Stimulated activated memory B cell treated with anti-CD40 and anti-IgM and Interleukin-4, amounts not matched to agents 10 μg/mL and 1 μg/mL and 100 μg/mL, for 72 hours (primary cell): ENCODE measurements around the gene PRDM8.
"Not testable (repeated sequence)": the region's sequence is repeated elsewhere in the genome, so short reads cannot be mapped to it uniquely, and the experiment has no call there.

Source experiments
- ATAC-seq: fragments of 150-1000 bp; cut with Tn5 transposase; 2 replicates; pipeline ENCODE4 v1.10.0; 2021
- H3K27ac Mint-ChIP-seq: one replicate; pipeline ENCODE4 v1.8.0; 2022; ENCODE audit warnings: mild to moderate bottlenecking, mixed read lengths
- H3K27me3 Mint-ChIP-seq: one replicate; pipeline ENCODE4 v1.8.0; 2022; ENCODE audit warnings: mixed read lengths
- H3K36me3 Mint-ChIP-seq: one replicate; pipeline ENCODE4 v1.8.0; 2022; ENCODE audit warnings: mixed read lengths
- H3K4me1 Mint-ChIP-seq: one replicate; pipeline ENCODE4 v1.8.0; 2022; ENCODE audit warnings: mixed read lengths
- H3K4me3 Mint-ChIP-seq: one replicate; pipeline ENCODE4 v1.8.0; 2022; ENCODE audit warnings: mild to moderate bottlenecking, moderate library complexity, mixed read lengths
- H3K9me3 Mint-ChIP-seq: one replicate; pipeline ENCODE4 v1.8.0; 2022; ENCODE audit warnings: mixed read lengths

PRDM8 gene

DNA sequence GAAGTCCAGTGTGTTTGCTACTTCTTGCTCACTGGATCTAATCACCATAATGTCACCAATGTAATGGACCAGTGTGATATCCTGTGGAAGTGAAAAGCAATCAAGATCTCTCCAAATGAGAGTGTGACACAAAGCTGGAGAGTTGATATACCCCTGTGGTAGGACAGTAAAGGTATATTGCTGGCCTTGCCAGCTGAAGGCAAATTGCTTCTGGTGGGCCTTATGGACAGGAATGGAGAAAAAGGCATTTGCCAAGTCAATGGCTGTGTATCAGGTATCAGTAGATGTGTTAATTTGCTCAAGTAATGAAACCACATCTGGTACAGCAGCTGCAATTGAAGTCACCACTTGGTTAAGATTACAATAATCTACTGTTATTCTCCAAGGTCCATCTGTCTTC is 19.5 kb upstream of the PRDM8 start:
- Mint-ChIP-seq H3K4me1 (peaks cover 55% of the 10 kb centered on the region), H3K27ac (peak overlapping the region; percentile 30)
- not testable (repeated sequence) for H3K4me3 Mint-ChIP-seq, ATAC-seq, H3K9me3 Mint-ChIP-seq, H3K36me3 Mint-ChIP-seq, H3K27me3 Mint-ChIP-seq

DNA sequence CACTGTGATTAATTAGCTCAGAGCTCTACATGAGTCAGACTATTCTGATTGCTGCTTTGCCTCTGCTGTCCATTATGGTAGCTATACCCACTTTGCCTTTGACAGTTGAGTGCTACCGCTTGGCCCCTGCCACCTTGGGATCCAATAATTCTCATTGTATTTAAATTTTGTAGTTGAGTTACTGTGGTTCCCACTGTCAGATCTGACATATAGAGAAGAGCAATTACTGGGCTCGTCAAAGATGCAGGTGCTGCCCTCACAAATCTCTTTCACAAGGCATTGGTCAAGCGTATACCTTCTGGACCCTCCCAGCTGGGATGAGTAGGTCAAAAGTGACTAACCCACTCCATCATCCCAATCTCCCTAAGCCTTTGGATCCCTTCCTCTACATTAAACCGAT is 18.3 kb upstream of the PRDM8 start:
- Mint-ChIP-seq H3K4me1 (peaks cover 50% of the 10 kb centered on the region), H3K4me3 (no peak overlapping the region), H3K36me3 (peaks cover 6% of the 10 kb centered on the region), H3K27me3 (no peaks in the 10 kb centered on the region), H3K9me3 (peaks cover 4% of the 10 kb centered on the region), H3K27ac (peak overlapping the region; percentile 9)
- no peak for ATAC-seq

DNA sequence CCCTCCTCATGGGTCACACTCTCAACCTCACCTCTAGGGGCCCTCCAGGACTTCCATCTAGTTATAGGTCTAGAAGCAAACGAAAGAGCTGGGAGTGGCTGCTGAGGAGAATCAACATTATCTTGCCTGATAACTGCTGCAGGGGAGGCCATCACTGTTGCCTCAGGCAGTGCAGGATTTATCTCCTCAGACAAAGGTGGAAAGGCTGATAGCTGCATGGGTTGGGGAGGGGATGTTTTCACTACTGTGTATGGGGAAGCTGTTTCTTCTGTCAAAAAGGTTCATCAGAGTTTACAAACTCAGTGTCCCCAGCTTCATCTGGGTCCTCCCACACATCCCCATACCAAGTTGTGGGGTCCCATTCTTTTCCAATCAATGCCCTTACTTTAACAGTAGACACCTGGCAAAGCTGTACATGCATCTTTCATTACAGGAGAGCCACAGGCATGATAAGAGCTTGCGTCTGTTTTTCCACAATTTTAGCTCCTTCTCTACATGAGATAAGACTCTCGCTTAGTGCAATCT is 17.6 kb upstream of the PRDM8 start:
- Mint-ChIP-seq H3K9me3 (peaks cover 4% of the 10 kb centered on the region), H3K4me1 (peaks cover 43% of the 10 kb centered on the region)

DNA sequence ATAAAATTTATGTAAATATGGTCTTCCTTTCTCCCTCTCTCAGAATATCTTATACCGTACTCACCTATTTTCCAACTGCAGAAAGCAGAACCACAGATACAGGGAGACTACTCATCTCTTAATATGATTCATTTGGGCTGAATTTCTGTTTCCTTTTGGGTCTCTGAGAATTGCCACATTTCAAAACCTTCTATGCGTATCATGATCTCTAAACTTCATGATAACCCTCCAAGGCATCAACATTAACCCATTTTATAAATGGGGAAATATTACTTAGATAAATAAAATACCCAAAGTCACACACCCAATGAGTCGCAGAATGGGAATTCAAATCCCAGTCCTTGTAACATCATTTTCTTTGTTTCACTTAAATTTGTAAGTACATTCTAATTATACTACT is 16.6 kb upstream of the PRDM8 start:
- no peak for ATAC-seq
- Mint-ChIP-seq H3K9me3 (peaks cover 4% of the 10 kb centered on the region), H3K36me3 (peaks cover 6% of the 10 kb centered on the region), H3K27ac (peak overlapping the region; percentile 42), H3K27me3 (no peaks in the 10 kb centered on the region), H3K4me1 (peaks cover 41% of the 10 kb centered on the region), H3K4me3 (no peak overlapping the region)

More for the DNA sequence above, 17.6 kb upstream of the PRDM8 start:
- no peaks in the 10 kb centered on the region for H3K27me3 Mint-ChIP-seq
- H3K36me3 Mint-ChIP-seq: peaks cover 6% of the 10 kb centered on the region
- H3K27ac Mint-ChIP-seq: peak overlapping the region; percentile 9
- no peak overlapping the region for H3K4me3 Mint-ChIP-seq
- ATAC-seq: no peak

DNA sequence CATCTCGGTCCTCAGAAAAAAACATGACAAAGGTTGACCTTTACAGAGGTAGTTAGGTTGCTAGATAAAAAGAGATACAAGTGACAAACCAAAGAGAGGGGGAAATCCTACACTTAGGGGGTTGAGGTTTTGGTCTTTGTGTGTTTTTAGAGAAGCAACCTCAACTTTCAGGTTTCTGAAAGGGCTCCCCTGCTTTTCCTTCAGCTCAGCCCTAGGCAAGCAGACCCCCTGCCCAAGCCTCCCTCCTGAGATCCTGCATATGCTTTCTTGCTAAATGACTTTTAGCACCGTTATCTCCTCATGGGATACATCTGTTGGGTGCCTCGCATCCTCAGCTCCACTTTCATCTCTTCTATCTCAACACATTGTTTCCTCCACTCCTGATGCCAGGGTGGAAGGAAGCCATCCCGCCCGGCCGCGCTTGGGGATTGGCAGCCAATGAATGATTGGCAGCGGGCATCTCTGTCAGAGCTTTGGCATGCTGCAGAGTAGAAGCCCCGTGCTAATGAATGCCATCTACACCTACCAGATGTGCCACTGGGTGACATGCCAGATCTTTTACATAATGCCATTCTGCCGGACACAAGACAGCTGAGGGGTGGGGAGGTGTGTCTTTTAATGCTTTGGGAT is 15.0 kb upstream of the PRDM8 start:
- H3K27ac Mint-ChIP-seq: peak overlapping the region; percentile 96
- peak; percentile 70 for ATAC-seq

DNA sequence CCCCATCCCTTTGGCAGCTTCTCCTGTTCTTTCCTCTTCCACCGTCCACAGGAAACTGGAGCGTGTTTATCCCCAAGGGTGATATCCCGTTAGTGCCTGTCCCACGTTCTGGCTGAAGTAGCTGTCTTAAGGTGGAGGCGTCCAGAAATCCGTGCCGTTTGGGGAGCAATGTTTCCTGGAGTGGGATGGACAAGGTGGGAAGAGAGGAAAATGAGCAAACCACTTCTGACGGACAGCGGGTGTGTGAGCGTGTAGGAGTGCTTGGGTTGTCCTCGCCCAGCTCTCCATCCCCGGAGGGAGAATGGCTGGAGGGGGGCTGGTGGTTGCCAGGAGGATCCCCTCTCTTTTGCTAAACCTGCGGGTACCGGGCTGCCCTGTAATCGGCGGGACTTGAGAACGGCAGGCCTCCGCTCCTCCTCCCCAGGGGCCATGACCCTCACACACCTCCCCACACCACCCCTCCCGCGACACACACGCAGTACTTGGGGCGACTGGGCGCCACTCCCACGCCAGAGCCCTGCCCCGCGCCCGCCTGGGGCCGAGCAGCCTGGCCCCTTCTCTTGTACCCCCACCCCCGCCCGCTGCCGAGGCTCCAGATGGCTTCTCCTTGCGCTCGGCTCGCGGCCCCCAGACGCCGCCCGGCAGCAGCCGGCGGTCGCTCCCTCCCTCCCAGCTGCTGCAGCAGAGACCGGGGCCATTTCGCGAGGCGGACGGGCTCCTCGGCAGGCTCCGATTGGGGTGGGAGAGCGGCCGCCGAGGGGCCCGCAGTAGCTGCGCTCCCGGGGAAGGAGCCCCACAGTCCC is 13.9 kb upstream of the PRDM8 start:
- H3K27ac Mint-ChIP-seq: peak overlapping the region; percentile 96
- peaks cover 6% of the 10 kb centered on the region for H3K36me3 Mint-ChIP-seq
- peak overlapping the region; percentile 98 for H3K4me3 Mint-ChIP-seq
- H3K4me1 Mint-ChIP-seq: peaks cover 50% of the 10 kb centered on the region
- peaks cover 4% of the 10 kb centered on the region for H3K9me3 Mint-ChIP-seq
- no peaks in the 10 kb centered on the region for H3K27me3 Mint-ChIP-seq
- peak; percentile 65 for ATAC-seq

More for the DNA sequence above, 15.0 kb upstream of the PRDM8 start:
- peaks cover 4% of the 10 kb centered on the region for H3K9me3 Mint-ChIP-seq
- no peaks in the 10 kb centered on the region for H3K27me3 Mint-ChIP-seq
- peaks cover 43% of the 10 kb centered on the region for H3K4me1 Mint-ChIP-seq
- peak overlapping the region; percentile 70 for H3K4me3 Mint-ChIP-seq
- H3K36me3 Mint-ChIP-seq: peaks cover 6% of the 10 kb centered on the region

DNA sequence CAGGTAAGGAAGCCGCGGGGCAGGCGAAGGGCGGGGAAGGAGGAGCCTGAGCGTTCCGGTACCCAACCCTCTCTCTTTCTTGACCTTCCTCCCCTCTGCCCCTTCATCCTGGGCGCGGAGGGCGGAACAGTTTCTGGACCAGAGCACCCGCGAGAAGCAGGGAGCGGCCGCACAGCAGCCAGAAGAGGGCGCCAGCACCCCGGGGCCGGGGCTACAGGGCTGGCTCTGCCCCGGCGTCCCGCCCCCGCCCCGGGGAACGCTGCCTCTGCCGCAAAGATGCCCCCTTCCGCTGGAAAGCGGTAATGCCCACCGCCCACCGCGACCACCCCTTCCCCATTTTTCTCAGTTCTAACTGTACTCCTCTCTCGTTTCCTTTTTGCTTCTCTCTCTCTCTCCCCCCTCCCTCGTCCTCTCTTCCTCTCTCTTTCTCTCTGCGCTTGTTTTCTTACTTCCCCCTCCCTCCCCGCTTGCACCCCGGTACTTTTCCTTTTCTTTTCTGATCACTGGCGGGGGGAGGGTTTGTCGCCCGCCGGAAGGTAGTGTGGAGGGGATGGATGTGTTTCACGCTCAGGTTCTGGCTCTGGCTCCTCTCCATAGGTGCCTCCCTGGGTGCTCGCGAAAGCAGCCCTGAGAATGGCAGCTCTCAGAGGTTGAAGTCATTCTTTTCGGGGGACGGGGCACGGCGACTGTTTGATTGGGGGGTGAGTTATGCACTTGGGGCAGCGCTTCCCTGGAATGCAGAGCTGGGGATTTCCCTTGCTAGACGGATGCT is 13.1 kb upstream of the PRDM8 start:
- peak; percentile 95 for ATAC-seq
- Mint-ChIP-seq H3K4me3 (peak overlapping the region; percentile 98), H3K27me3 (no peaks in the 10 kb centered on the region), H3K4me1 (peaks cover 50% of the 10 kb centered on the region), H3K27ac (peak overlapping the region; percentile 96), H3K9me3 (peaks cover 3% of the 10 kb centered on the region), H3K36me3 (peaks cover 4% of the 10 kb centered on the region)

DNA sequence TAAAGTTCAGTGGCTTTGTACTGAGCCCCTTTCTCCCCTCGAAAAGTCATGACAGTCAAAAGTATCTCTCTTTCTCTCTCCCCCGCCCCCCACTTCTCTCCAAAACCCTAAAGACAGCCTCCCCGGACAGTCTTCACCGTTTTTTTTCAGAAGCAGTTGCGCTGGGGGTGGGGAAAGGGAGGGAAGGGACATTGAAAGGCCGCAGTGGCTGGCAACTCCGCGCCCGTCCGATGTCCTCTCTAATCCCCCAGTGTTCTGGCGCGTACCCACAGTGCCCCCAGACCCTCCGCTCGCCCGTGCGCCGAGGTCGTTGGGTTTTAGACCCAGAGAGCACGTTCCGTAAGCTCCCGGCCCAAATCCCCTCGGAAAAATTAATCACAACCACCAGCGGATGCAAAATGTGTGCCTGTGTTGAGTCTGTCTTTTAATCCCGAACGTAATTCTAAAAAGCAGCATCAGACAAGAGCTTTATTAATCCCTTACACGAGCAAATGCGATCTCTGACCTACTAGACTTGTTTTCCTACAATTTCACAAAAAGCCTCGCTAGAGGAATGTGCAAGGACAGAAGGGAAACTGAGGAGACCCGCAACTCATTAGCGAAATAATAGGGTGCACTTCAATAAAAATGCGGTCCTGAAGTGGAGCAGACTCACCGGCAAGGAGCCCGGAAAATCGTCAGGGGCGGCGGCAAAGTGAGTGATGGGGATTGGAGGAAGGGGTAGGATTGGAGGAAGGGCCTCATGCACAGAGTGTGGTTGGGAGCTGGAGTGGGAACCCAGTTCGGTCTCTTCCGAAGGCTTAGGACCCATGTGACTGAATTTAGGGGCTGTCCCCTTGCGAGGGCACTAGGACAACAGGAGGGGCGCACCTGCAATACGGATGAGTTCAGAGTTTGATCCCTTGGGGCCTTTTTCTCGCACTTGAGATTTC is 12.2 kb upstream of the PRDM8 start:
- H3K4me1 Mint-ChIP-seq: peaks cover 50% of the 10 kb centered on the region
- no peaks in the 10 kb centered on the region for H3K9me3 Mint-ChIP-seq
- H3K27me3 Mint-ChIP-seq: no peaks in the 10 kb centered on the region
- no peak for ATAC-seq
- H3K36me3 Mint-ChIP-seq: no peaks in the 10 kb centered on the region
- H3K4me3 Mint-ChIP-seq: peak overlapping the region; percentile 98
- H3K27ac Mint-ChIP-seq: peak overlapping the region; percentile 96

DNA sequence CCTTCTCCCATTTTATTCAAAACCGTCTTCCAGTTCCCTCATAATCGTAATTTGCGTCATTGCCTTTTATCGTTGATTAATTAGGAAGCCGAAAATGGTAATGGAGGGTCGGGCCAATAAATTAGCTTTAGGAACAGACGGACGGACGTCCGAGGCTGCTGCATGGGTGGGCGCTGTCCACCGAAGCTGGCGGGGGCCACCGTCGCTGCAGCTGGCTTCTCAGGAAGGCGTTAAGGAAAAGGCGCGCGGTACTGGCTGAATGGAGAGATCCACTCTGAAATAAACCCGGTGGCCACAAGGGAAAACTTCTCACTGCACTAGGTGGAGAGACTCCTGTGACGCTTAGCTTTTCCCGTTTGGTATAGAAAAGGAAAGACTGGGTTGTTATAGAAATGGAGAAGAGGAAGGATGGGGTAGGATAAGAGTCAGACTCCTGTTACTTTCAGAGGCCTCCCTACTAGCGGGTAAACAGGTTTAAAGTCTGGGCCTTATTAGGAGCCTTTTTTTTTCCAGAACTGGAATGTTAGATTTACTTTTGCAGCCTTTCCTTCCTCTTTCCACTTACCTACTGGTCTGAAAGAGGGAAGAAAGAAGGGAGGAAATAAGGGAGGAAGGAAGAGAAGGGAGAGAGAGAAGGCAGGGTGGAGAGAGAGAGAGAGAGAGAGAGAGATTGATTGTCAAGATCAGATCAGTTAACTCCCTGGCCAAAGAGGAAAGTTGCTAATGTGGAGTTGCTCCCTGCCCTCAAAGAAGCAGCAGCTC is 11.3 kb upstream of the PRDM8 start:
- Mint-ChIP-seq H3K27me3 (no peaks in the 10 kb centered on the region), H3K9me3 (no peaks in the 10 kb centered on the region), H3K27ac (peak overlapping the region; percentile 96), H3K36me3 (no peaks in the 10 kb centered on the region), H3K4me3 (peak overlapping the region; percentile 98), H3K4me1 (peaks cover 43% of the 10 kb centered on the region)
- ATAC-seq: no peak

DNA sequence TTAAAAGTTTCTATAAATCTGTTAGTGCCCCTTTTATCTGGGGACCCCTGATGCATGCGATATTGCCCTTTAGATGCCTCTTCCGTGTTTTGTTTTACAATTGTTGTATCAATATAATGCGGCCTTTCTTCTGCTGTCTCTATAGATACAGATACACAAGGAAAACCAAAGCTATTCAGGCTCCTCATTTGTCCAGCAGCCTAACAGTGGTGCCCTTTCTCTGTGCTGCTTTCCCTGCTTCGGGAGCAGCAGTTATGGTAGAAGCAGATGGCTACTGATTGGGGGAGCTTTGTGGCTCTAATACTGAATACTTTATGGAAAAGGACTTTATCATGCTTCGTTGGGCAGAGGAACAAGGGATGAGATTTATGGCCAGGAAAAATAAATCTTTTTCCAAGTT is 10.6 kb upstream of the PRDM8 start:
- no peak for ATAC-seq
- peaks cover 42% of the 10 kb centered on the region for H3K4me1 Mint-ChIP-seq
- H3K27me3 Mint-ChIP-seq: no peaks in the 10 kb centered on the region
- no peak overlapping the region for H3K4me3 Mint-ChIP-seq
- H3K27ac Mint-ChIP-seq: peak overlapping the region; percentile 96
- H3K36me3 Mint-ChIP-seq: peaks cover 1% of the 10 kb centered on the region
- H3K9me3 Mint-ChIP-seq: no peaks in the 10 kb centered on the region

DNA sequence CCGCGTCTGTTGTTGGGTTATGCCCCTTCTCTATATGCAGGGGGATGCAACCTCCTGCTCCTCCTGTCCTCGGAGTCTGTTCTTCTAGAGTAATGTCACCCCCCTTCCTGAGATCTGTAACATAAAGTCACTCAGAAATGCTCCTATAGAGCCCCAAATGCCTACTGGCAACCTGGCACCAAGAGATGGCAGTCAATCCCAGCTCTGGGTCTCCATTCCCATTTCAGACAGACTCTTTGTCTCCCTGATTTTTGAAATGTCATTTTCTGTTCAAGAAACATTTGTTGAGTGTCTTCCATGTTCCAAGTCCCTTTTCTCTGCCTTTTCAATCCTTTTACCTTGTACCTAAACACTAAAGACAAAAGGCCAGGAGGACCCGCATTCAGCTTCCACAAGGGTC is 9.6 kb upstream of the PRDM8 start:
- Mint-ChIP-seq H3K27ac (no peak overlapping the region), H3K4me3 (no peak overlapping the region), H3K9me3 (no peaks in the 10 kb centered on the region), H3K27me3 (no peaks in the 10 kb centered on the region), H3K4me1 (peaks cover 32% of the 10 kb centered on the region), H3K36me3 (peaks cover 9% of the 10 kb centered on the region)
- ATAC-seq: no peak

DNA sequence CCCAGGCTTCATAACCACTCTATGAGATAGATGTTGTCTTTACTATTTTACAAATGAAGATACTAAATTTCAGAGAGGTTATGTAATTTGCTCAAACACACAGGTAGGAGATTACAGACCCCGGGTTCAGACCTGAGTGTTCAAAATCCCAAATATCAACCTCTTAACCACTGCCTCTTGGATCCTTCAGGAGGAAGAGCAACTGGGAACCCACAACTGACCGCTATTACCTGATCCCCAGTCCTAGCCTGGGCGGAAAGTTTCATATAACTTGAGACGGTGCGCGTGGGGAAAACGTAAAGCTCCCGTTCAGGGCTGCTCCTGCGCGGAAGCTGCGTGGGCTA is 8.9 kb upstream of the PRDM8 start:
- Mint-ChIP-seq H3K9me3 (no peaks in the 10 kb centered on the region), H3K36me3 (peaks cover 13% of the 10 kb centered on the region), H3K27ac (no peak overlapping the region), H3K4me1 (peaks cover 27% of the 10 kb centered on the region), H3K27me3 (no peaks in the 10 kb centered on the region), H3K4me3 (no peak overlapping the region)
- no peak for ATAC-seq

DNA sequence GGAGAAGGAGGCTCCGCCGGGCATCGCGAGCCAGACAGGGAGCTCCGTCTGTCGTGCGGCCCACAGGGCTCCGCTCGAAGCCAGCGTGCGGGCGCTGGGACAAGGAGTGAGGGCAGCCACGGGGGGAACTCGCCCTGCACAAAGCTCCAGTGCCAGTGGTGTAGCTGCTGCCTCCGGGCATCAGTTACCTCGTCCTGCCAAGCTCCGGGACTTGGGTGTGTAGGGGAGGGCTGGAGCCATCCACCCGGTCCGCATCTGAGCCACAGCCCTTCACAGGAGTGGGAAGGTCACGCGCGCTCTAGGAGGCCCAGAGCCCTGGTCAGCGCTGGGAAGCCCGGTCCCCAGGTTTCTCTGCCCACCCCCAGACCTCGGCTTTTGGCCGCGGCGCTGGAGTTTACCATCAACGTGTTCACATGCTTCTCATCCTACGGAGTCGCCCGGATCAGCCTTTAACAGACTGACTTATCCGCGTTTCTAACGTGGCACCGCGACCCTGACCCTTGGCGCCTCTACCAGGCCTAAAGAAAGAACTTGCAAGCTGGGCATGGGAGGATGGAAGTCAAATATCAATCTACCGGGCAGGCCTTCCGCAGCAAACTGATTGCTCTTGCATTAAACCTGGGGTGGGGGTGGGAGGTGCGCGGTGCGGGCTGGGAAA is 8.4 kb upstream of the PRDM8 start:
- no peak for ATAC-seq
- H3K27me3 Mint-ChIP-seq: no peaks in the 10 kb centered on the region
- H3K9me3 Mint-ChIP-seq: no peaks in the 10 kb centered on the region
- H3K4me3 Mint-ChIP-seq: no peak overlapping the region
- H3K36me3 Mint-ChIP-seq: peaks cover 13% of the 10 kb centered on the region
- H3K4me1 Mint-ChIP-seq: peaks cover 32% of the 10 kb centered on the region
- no peak overlapping the region for H3K27ac Mint-ChIP-seq

DNA sequence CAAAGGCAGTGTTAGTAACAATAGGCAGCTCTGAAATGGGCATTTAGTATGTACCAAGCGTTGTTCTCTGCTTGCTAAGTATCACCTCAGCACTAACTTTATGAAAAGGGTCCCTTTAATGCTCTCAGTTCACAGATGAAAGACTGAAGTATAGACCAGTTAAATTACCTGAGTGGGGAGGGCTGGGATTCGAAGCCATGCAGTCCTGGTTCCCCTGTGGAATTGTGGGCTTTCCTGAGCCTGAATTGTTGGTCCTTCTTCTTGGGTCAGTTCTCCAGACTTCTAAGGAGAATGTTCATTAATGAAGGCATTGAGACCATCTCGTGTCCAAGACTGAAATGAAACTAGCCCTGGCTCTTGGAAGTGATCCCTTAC is 7.7 kb upstream of the PRDM8 start:
- no peak overlapping the region for H3K27ac Mint-ChIP-seq
- H3K4me3 Mint-ChIP-seq: no peak overlapping the region
- peaks cover 13% of the 10 kb centered on the region for H3K36me3 Mint-ChIP-seq
- ATAC-seq: no peak
- no peaks in the 10 kb centered on the region for H3K9me3 Mint-ChIP-seq
- peaks cover 32% of the 10 kb centered on the region for H3K4me1 Mint-ChIP-seq
- H3K27me3 Mint-ChIP-seq: no peaks in the 10 kb centered on the region
